ENCODE measurements around the gene UTP14A.

- TF ChIP-seq CTCF (IDR thresholded peaks at IDR 0.05), result no peak
- no peak for TF ChIP-seq REST (IDR thresholded peaks at IDR 0.05; ENCODE audit: low read depth, low read length)
- no peak for TF ChIP-seq TEAD4 (IDR thresholded peaks at IDR 0.05; ENCODE audit: borderline replicate concordance, insufficient read depth)
- TF ChIP-seq MEF2A (IDR thresholded peaks at IDR 0.05; ENCODE audit: borderline replicate concordance, low read depth), result no peak
- no peak for TF ChIP-seq ELF1 (IDR thresholded peaks at IDR 0.05)
- TF ChIP-seq RAD21 (IDR thresholded peaks at IDR 0.05; ENCODE audit: low read length), result no peak
Observed at GRCh38 chrX:129965166-129965565, 59.2 kb downstream of the UTP14A start.
